OCI-LY3 (cell line): ENCODE data around the gene CALHM4.
A peak's percentile ranks its signal among the peaks of the same experiment; 100 is the strongest.

Experiments used
- H2AFZ ChIP-seq: fragments of 200-600, 300-600 bp; shearing (Covaris generic); 2 replicates; pipeline ENCODE4 v1.6.0; 2014; ENCODE audit warnings: antibody characterized with exemption, low read depth, low read length
- H3K27ac ChIP-seq: fragments of 200-600, 300-600 bp; sonication (generic); 2 replicates; pipeline ENCODE4 v1.5.1; 2014; ENCODE audit warnings: mild to moderate bottlenecking, low read length, moderate library complexity, mixed read lengths
- H3K27me3 ChIP-seq: fragments of 200-600, 300-600 bp; sonication (generic); 2 replicates; pipeline ENCODE4 v1.6.1; 2014; ENCODE audit warnings: low read depth, low read length, mixed read lengths
- H3K36me3 ChIP-seq: fragments of 200-600, 300-600 bp; sonication (generic); replicated peaks from 2 replicates; pipeline ENCODE3; 2014; ENCODE audit warnings: low read depth, low read length, mixed read lengths
- H3K4me1 ChIP-seq: fragments of 300-600, 200-600 bp; sonication (generic); 2 replicates; pipeline ENCODE4 v1.6.1; 2014; ENCODE audit warnings: low read length, mixed read lengths
- H3K4me2 ChIP-seq: fragments of 200-600, 300-600 bp; sonication (generic); 2 replicates; pipeline ENCODE4 v1.6.1; 2014; ENCODE audit warnings: low read length, mixed read lengths
- H3K4me3 ChIP-seq: fragments of 300-600, 200-600 bp; sonication (generic); 2 replicates; pipeline ENCODE4 v1.5.1; 2014; ENCODE audit warnings: antibody characterized with exemption, mild to moderate bottlenecking, low read length, moderate library complexity
- H3K79me2 ChIP-seq: fragments of 300-600, 200-600 bp; shearing (Covaris generic); 2 replicates; pipeline ENCODE4 v1.6.1; 2014; ENCODE audit warnings: mild to moderate bottlenecking, low read length, mixed read lengths
- H3K9ac ChIP-seq: fragments of 300-600, 200-600 bp; shearing (Covaris generic); 2 replicates; pipeline ENCODE4 v1.6.0; 2014; ENCODE audit warnings: mild to moderate bottlenecking, low read length, moderate library complexity
- H3K9me3 ChIP-seq: fragments of 200-600, 300-600 bp; shearing (Covaris generic); 2 replicates; pipeline ENCODE4 v1.6.1; 2014; ENCODE audit warnings: low read length, mixed read lengths; ENCODE audit not compliant: insufficient read depth
- H4K20me1 ChIP-seq: fragments of 200-600, 300-600 bp; sonication (generic); 2 replicates; pipeline ENCODE4 v1.6.1; 2016; ENCODE audit warnings: low read length, mixed read lengths; ENCODE audit not compliant: insufficient read depth
- CTCF ChIP-seq: fragments of 200-600, 300-600 bp; sonication (generic); IDR thresholded peaks from 2 replicates; pipeline ENCODE4 v1.5.1; 2014; ENCODE audit warnings: antibody characterized with exemption, low read length, low read depth
- EZH2phosphoT487 ChIP-seq: fragments of 200-600 bp; shearing (Covaris generic); IDR thresholded peaks from 2 replicates; pipeline ENCODE4 v1.6.1; 2018; ENCODE audit warnings: antibody characterized with exemption, mixed run types, low read depth

CALHM4 gene

GRCh38 chr6:116512111-116512559 is 41.4 kb upstream of the CALHM4 start:
- Histone ChIP-seq H3K36me3 (no peaks in the 10 kb centered on the region), H3K27ac (no peak overlapping the region), H3K4me3 (peak overlapping the region; percentile 70), H3K9me3 (no peaks in the 10 kb centered on the region), H3K9ac (peak overlapping the region; percentile 36; the same call in 1 of the 2 replicates), H3K4me1 (peaks cover 29% of the 10 kb centered on the region), H3K79me2 (no peaks in the 10 kb centered on the region), H2AFZ (peak overlapping the region; percentile 88), H4K20me1 (no peaks in the 10 kb centered on the region), H3K27me3 (no peaks in the 10 kb centered on the region), H3K4me2 (peak overlapping the region; percentile 90)
- TF ChIP-seq EZH2phosphoT487 (no peak), CTCF (no peak)

GRCh38 chr6:116512734-116513133 is 40.8 kb upstream of the CALHM4 start:
- no peaks in the 10 kb centered on the region for H4K20me1 ChIP-seq
- H3K27ac ChIP-seq, result no peak overlapping the region
- no peaks in the 10 kb centered on the region for H3K9me3 ChIP-seq
- no peaks in the 10 kb centered on the region for H3K36me3 ChIP-seq
- peaks cover 29% of the 10 kb centered on the region for H3K4me1 ChIP-seq
- H3K4me3 ChIP-seq, result no peak overlapping the region
- no peak for TF ChIP-seq CTCF
- TF ChIP-seq EZH2phosphoT487, result no peak
- H2AFZ ChIP-seq, result no peak overlapping the region
- H3K4me2 ChIP-seq, result no peak overlapping the region
- H3K79me2 ChIP-seq, result no peaks in the 10 kb centered on the region
- H3K9ac ChIP-seq, result no peak overlapping the region
- H3K27me3 ChIP-seq, result no peaks in the 10 kb centered on the region

- H3K27ac ChIP-seq, result no peak overlapping the region
- no peak overlapping the region for H3K4me3 ChIP-seq
- H3K9ac ChIP-seq, result no peak overlapping the region
- no peaks in the 10 kb centered on the region for H3K9me3 ChIP-seq
- H3K4me2 ChIP-seq, result no peak overlapping the region
- H3K27me3 ChIP-seq, result no peaks in the 10 kb centered on the region
- no peak overlapping the region for H2AFZ ChIP-seq
- no peaks in the 10 kb centered on the region for H3K79me2 ChIP-seq
- H3K36me3 ChIP-seq, result no peaks in the 10 kb centered on the region
- peaks cover 29% of the 10 kb centered on the region for H3K4me1 ChIP-seq
- TF ChIP-seq CTCF, result no peak
- no peak for TF ChIP-seq EZH2phosphoT487
- no peaks in the 10 kb centered on the region for H4K20me1 ChIP-seq
These were observed 40.2 kb upstream of the CALHM4 start for GRCh38 chr6:116513224-116513875.

- Histone ChIP-seq H3K79me2 (no peaks in the 10 kb centered on the region), H2AFZ (no peak overlapping the region), H3K4me2 (peak overlapping the region; percentile 50), H3K9ac (no peak overlapping the region), H3K4me3 (no peak overlapping the region), H3K36me3 (no peaks in the 10 kb centered on the region), H3K4me1 (peaks cover 29% of the 10 kb centered on the region), H3K9me3 (no peaks in the 10 kb centered on the region), H4K20me1 (no peaks in the 10 kb centered on the region), H3K27ac (no peak overlapping the region), H3K27me3 (no peaks in the 10 kb centered on the region)
- TF ChIP-seq CTCF (no peak), EZH2phosphoT487 (no peak)
These were observed 39.4 kb upstream of the CALHM4 start for GRCh38 chr6:116514111-116514510.
